ENCODE measurements around the gene FEZ2. TPM values are rescaled to one million over a fixed set of nuclear protein-coding genes. Genes with fewer than 3 reads are reported as not detected.

FEZ2 gene
- total RNA-seq, 5 donors from 2014 or later (not counting 1 experiment from before 2014, with no cell fraction given) = 11.0 to 17.3 (median 12.8) TPM

- Histone ChIP-seq H3K36me3 (ENCODE audit: control insufficient read depth in 2 of 2, extremely low read depth in 1 of 2, insufficient read depth in 1 of 2, low read length in 1 of 2) (peaks cover 0 to 18% of the 10 kb centered on the region in 2 donors), H3K27me3 (replicated peaks in 1 of 2; ENCODE audit: control insufficient read depth in 2 of 2, extremely low read depth in 1 of 2, insufficient read depth in 2 of 2, low read length in 1 of 2) (no peaks in the 10 kb centered on the region), H3K27ac (ENCODE audit: low read length) (no peak overlapping the region), H3K4me3 (ENCODE audit: control insufficient read depth in 1 of 2, extremely low read depth in 1 of 2, low read length in 1 of 2) (no peak overlapping the region), H3K9me3 (no peaks in the 10 kb centered on the region), H3K4me1 (ENCODE audit: control insufficient read depth in 1 of 2, extremely low read depth in 1 of 2, insufficient read depth in 2 of 2, low read length in 2 of 2) (no peaks in the 10 kb centered on the region)
- Mint-ChIP-seq H3K4me1 (peaks cover 0 to 8% (median 3%) of the 10 kb centered on the region in 3 donors), H3K36me3 (peaks cover 55% of the 10 kb centered on the region), H3K4me3 (no peak overlapping the region), H3K27me3 (no peaks in the 10 kb centered on the region), H3K9me3 (no peaks in the 10 kb centered on the region), H3K27ac (no peak overlapping the region)
- ChIA-PET CTCF (interaction anchor here in 1 of 2 donors (0.7 kb wide), 1 partner anchor 600 kb away, joined by 3 read pairs; no protein-coding TSS in a partner anchor), POLR2A (interaction anchor here in 1 of 2 donors (0.6 kb wide), 1 partner anchor 1432 kb away, joined by 5 read pairs; no protein-coding TSS in a partner anchor)
- WGBS (ENCODE audit: insufficient coverage) = no CpG with 5 or more reads among the region's 6 CpGs
- DNase-seq = no peak
- ATAC-seq (replicated peaks in 1 of 4) = no peak
These were observed 30.1 kb downstream of the FEZ2 start for GRCh38 chr2:36567711-36568408.

DNA sequence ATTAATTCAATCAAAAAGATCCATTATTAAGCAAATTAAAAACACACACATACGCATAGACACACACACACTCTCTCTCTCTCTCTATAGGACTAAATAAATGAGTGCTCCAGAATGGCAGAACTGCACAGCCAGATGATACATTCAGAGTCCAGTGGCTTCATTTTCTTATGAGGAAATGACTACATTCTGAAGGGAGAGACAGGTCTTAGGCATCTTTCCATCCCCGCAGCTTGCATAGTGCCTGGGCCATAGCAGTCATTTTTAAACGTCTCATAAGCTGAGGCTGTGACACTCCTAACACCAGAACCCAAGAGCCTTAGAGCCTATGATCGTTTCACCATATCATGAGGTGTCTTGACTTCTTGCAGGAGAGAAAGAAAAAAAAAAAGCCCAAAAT, 31.1 kb downstream of the FEZ2 start:
- H3K27ac ChIP-seq (ENCODE audit: low read length) = no peak overlapping the region
- H3K27me3 ChIP-seq (replicated peaks in 1 of 2; ENCODE audit: control insufficient read depth in 2 of 2, extremely low read depth in 1 of 2, insufficient read depth in 2 of 2, low read length in 1 of 2) = no peaks in the 10 kb centered on the region
- Mint-ChIP-seq H3K27ac (no peak overlapping the region), H3K36me3 (peaks cover 50% of the 10 kb centered on the region), H3K4me3 (no peak overlapping the region), H3K4me1 (peaks cover 0 to 8% (median 3%) of the 10 kb centered on the region in 3 donors), H3K27me3 (no peaks in the 10 kb centered on the region), H3K9me3 (no peaks in the 10 kb centered on the region)
- no peaks in the 10 kb centered on the region for H3K9me3 ChIP-seq
- no peak for ATAC-seq (replicated peaks in 1 of 4)
- no peak for DNase-seq
- no CpG with 5 or more reads among the region's 4 CpGs for WGBS (ENCODE audit: insufficient coverage)
- H3K4me3 ChIP-seq (ENCODE audit: control insufficient read depth in 1 of 2, extremely low read depth in 1 of 2, low read length in 1 of 2) = no peak overlapping the region
- H3K36me3 ChIP-seq (ENCODE audit: control insufficient read depth in 2 of 2, extremely low read depth in 1 of 2, insufficient read depth in 1 of 2, low read length in 1 of 2) = peaks cover 0 to 18% of the 10 kb centered on the region in 2 donors
- CTCF ChIA-PET = no interaction called here
- no peaks in the 10 kb centered on the region for H3K4me1 ChIP-seq (ENCODE audit: control insufficient read depth in 1 of 2, extremely low read depth in 1 of 2, insufficient read depth in 2 of 2, low read length in 2 of 2)
- POLR2A ChIA-PET = interaction anchor here in 1 of 2 donors (0.6 kb wide), 1 partner anchor 1431 kb away, joined by 5 read pairs; no protein-coding TSS in a partner anchor

- Mint-ChIP-seq H3K36me3 (peaks cover 54% of the 10 kb centered on the region), H3K27me3 (no peaks in the 10 kb centered on the region), H3K27ac (no peak overlapping the region), H3K4me1 (peaks cover 0 to 8% (median 3%) of the 10 kb centered on the region in 3 donors), H3K9me3 (no peaks in the 10 kb centered on the region), H3K4me3 (no peak overlapping the region)
- POLR2A ChIA-PET = no interaction called here
- CTCF ChIA-PET = no interaction called here
- Histone ChIP-seq H3K27ac (ENCODE audit: low read length) (no peak overlapping the region), H3K9me3 (no peaks in the 10 kb centered on the region), H3K27me3 (replicated peaks in 1 of 2; ENCODE audit: control insufficient read depth in 2 of 2, extremely low read depth in 1 of 2, insufficient read depth in 2 of 2, low read length in 1 of 2) (no peaks in the 10 kb centered on the region), H3K36me3 (ENCODE audit: control insufficient read depth in 2 of 2, extremely low read depth in 1 of 2, insufficient read depth in 1 of 2, low read length in 1 of 2) (peaks cover 3 to 21% of the 10 kb centered on the region in 2 donors), H3K4me3 (ENCODE audit: control insufficient read depth in 1 of 2, extremely low read depth in 1 of 2, low read length in 1 of 2) (no peak overlapping the region), H3K4me1 (ENCODE audit: control insufficient read depth in 1 of 2, extremely low read depth in 1 of 2, insufficient read depth in 2 of 2, low read length in 2 of 2) (no peaks in the 10 kb centered on the region)
- DNase-seq (no peak), ATAC-seq (replicated peaks in 1 of 4) (no peak)
- WGBS (ENCODE audit: insufficient coverage) = 100% methylated on average over 1 of the region's 4 CpGs
These were observed 32.3 kb downstream of the FEZ2 start for GRCh38 chr2:36565712-36566111.

GRCh38 chr2:36564377-36564930, 33.5 kb downstream of the FEZ2 start:
- Mint-ChIP-seq H3K4me1 (peaks cover 0 to 8% (median under 1%) of the 10 kb centered on the region in 3 donors), H3K27ac (no peak overlapping the region), H3K9me3 (no peaks in the 10 kb centered on the region), H3K4me3 (no peak overlapping the region), H3K27me3 (no peaks in the 10 kb centered on the region), H3K36me3 (peaks cover 62% of the 10 kb centered on the region)
- WGBS (ENCODE audit: insufficient coverage) = 97% methylated on average over 9 of the region's 11 CpGs
- Histone ChIP-seq H3K36me3 (ENCODE audit: control insufficient read depth in 2 of 2, extremely low read depth in 1 of 2, insufficient read depth in 1 of 2, low read length in 1 of 2) (peaks cover 3 to 23% of the 10 kb centered on the region in 2 donors), H3K4me1 (ENCODE audit: control insufficient read depth in 1 of 2, extremely low read depth in 1 of 2, insufficient read depth in 2 of 2, low read length in 2 of 2) (no peaks in the 10 kb centered on the region), H3K27me3 (replicated peaks in 1 of 2; ENCODE audit: control insufficient read depth in 2 of 2, extremely low read depth in 1 of 2, insufficient read depth in 2 of 2, low read length in 1 of 2) (no peaks in the 10 kb centered on the region), H3K27ac (ENCODE audit: low read length) (no peak overlapping the region), H3K9me3 (no peaks in the 10 kb centered on the region), H3K4me3 (ENCODE audit: control insufficient read depth in 1 of 2, extremely low read depth in 1 of 2, low read length in 1 of 2) (no peak overlapping the region)
- DNase-seq (no peak), ATAC-seq (replicated peaks in 1 of 4) (no peak)
- ChIA-PET POLR2A (no interaction called here), CTCF (no interaction called here)

DNA sequence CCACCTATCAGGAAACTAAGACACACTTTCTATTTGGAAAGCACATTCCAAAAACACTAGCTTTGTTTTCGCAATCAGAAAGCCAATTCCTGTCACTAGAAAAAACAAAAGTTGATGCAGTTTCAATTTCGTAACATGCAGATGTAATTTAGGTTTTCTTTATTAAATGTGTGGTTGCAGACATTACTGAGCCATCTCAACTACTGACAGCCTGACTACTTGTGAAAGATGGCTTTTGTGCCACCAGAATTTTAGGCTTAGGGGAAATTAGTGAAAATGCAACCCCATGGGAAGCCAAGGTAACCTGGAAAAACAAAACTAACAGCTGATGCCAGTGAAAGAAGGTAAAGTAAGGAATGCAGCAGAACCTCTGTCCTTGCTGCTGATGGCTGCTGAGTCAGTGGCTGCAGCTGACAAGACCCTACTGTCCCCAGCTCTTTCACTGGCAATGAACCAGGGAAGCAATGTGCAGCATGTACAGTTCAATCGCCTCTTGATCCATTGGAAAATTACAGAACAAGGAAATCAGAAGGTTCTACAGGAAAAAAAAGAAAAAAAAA, 34.9 kb downstream of the FEZ2 start:
- ChIA-PET POLR2A (interaction anchor here in 1 of 2 donors (0.6 to 0.7 kb wide), 2 partner anchors 99 to 141 kb away, joined by 3 to 4 read pairs; no protein-coding TSS in a partner anchor), CTCF (no interaction called here)
- ATAC-seq (replicated peaks in 1 of 4) = no peak

GRCh38 chr2:36562240-36562639, 35.7 kb downstream of the FEZ2 start:
- Histone ChIP-seq H3K9me3 (no peaks in the 10 kb centered on the region), H3K4me3 (ENCODE audit: control insufficient read depth in 1 of 2, extremely low read depth in 1 of 2, low read length in 1 of 2) (no peak overlapping the region), H3K36me3 (ENCODE audit: control insufficient read depth in 2 of 2, extremely low read depth in 1 of 2, insufficient read depth in 1 of 2, low read length in 1 of 2) (peaks cover 3 to 24% of the 10 kb centered on the region in 2 donors), H3K27ac (ENCODE audit: low read length) (no peak overlapping the region), H3K27me3 (replicated peaks in 1 of 2; ENCODE audit: control insufficient read depth in 2 of 2, extremely low read depth in 1 of 2, insufficient read depth in 2 of 2, low read length in 1 of 2) (no peaks in the 10 kb centered on the region), H3K4me1 (ENCODE audit: control insufficient read depth in 1 of 2, extremely low read depth in 1 of 2, insufficient read depth in 2 of 2, low read length in 2 of 2) (no peaks in the 10 kb centered on the region)
- ATAC-seq (replicated peaks in 1 of 4) = no peak
- no CpG with 5 or more reads among the region's 1 CpG for WGBS (ENCODE audit: insufficient coverage)
- H3K36me3 Mint-ChIP-seq = peaks cover 63% of the 10 kb centered on the region
- POLR2A ChIA-PET = interaction anchor here in 1 of 2 donors (0.6 kb wide), 1 partner anchor 100 kb away, joined by 3 read pairs; no protein-coding TSS in a partner anchor
- no peaks in the 10 kb centered on the region for H3K27me3 Mint-ChIP-seq
- no peaks in the 10 kb centered on the region for H3K9me3 Mint-ChIP-seq
- no peak overlapping the region for H3K27ac Mint-ChIP-seq
- CTCF ChIA-PET = no interaction called here
- peaks cover 0 to 8% (median 0%) of the 10 kb centered on the region in 3 donors for H3K4me1 Mint-ChIP-seq
- DNase-seq = no peak
- no peak overlapping the region for H3K4me3 Mint-ChIP-seq

More for the DNA sequence above, 34.9 kb downstream of the FEZ2 start:
- 86% methylated on average over 1 of the region's 3 CpGs for WGBS (ENCODE audit: insufficient coverage)
- no peak for DNase-seq
- Histone ChIP-seq H3K27me3 (replicated peaks in 1 of 2; ENCODE audit: control insufficient read depth in 2 of 2, extremely low read depth in 1 of 2, insufficient read depth in 2 of 2, low read length in 1 of 2) (no peaks in the 10 kb centered on the region), H3K9me3 (no peaks in the 10 kb centered on the region), H3K4me1 (ENCODE audit: control insufficient read depth in 1 of 2, extremely low read depth in 1 of 2, insufficient read depth in 2 of 2, low read length in 2 of 2) (no peaks in the 10 kb centered on the region), H3K36me3 (ENCODE audit: control insufficient read depth in 2 of 2, extremely low read depth in 1 of 2, insufficient read depth in 1 of 2, low read length in 1 of 2) (peaks cover 3 to 24% of the 10 kb centered on the region in 2 donors), H3K4me3 (ENCODE audit: control insufficient read depth in 1 of 2, extremely low read depth in 1 of 2, low read length in 1 of 2) (no peak overlapping the region), H3K27ac (ENCODE audit: low read length) (no peak overlapping the region)
- H3K4me3 Mint-ChIP-seq = no peak overlapping the region
- peaks cover 0 to 8% (median 0%) of the 10 kb centered on the region in 3 donors for H3K4me1 Mint-ChIP-seq
- no peak overlapping the region for H3K27ac Mint-ChIP-seq
- H3K9me3 Mint-ChIP-seq = no peaks in the 10 kb centered on the region
- H3K27me3 Mint-ChIP-seq = no peaks in the 10 kb centered on the region
- peaks cover 66% of the 10 kb centered on the region for H3K36me3 Mint-ChIP-seq
